Vagina (tissue), 2 donors: ENCODE results near the gene PPM1D.
"Not testable (repeated sequence)": the region's sequence is repeated elsewhere in the genome, so short reads cannot be mapped to it uniquely, and the experiment has no call there.

Experiments used
- CTCF ChIP-seq, 3 experiments: fragments of 450-650 bp in 2 of 3; fragments of 200-600 bp in 1 of 3; sonication (generic) in 1 of 3; IDR thresholded peaks; one replicate each; pipeline ENCODE4 v1.5.1; 2017 to 2019; ENCODE audit warnings: antibody characterized with exemption in 3 of 3, mild to moderate bottlenecking in 2 of 3, moderate library complexity in 2 of 3
- POLR2A ChIP-seq, 2 donors: fragments of 450-650 bp; IDR thresholded peaks; one replicate each; pipeline ENCODE4 v1.6.1; 2017; ENCODE audit warnings: antibody characterized with exemption in 2 of 2, mild to moderate bottlenecking in 2 of 2, moderate library complexity in 2 of 2
- POLR2AphosphoS5 ChIP-seq, 2 donors: sonication (generic); formaldehyde crosslinking; IDR thresholded peaks; one replicate each; pipeline ENCODE4 v1.9.0; 2017; ENCODE audit warnings: antibody characterized with exemption in 2 of 2, mild to moderate bottlenecking in 2 of 2, low read depth in 1 of 2; ENCODE audit not compliant: insufficient read depth in 1 of 2

GRCh38 chr17:60614247-60614646 lies 14.3 kb downstream of the PPM1D start:
- TF ChIP-seq POLR2A (IDR thresholded peaks at IDR 0.05); POLR2AphosphoS5 (IDR thresholded peaks at IDR 0.05; ENCODE audit: insufficient read depth in 1 of 2, low read depth in 1 of 2); CTCF (IDR thresholded peaks at IDR 0.05): not testable (repeated sequence)
